ENCODE results near the gene MCUB. TPM values are rescaled to one million over a fixed set of nuclear protein-coding genes. Genes with fewer than 3 reads are reported as not detected.
A peak's percentile ranks its signal among the peaks of the same experiment; 100 is the strongest.

The MCUB gene
- total and polyA plus RNA-seq, 8 donors = 0.88 to 6.5 (median 2.9) TPM

DNA sequence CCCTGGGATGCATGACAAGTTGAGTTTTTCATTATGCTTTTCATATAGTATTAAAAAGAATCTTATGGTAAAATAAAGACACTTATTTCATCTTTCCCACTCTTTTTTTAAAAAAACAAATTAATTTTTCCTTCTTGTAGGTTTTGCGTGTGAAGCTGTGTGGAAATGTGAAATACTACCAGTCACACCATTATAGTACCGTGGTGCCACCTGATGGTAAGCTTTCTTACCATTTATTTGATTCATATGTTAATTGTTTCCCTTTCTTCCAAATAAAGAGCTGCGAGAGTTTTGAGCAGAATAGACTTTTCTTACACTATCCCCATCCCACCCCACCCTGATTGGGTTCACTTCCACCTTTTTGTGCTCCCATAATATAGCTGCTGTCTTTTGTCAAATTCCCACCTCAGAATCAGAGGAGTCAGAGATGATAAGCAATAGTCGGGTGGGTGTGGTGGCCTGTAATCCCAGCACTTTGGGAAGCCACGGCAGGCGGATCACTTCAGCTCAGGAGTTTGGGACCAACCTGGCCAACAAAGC, 98.9 kb downstream of the MCUB start:
- Histone ChIP-seq H3K27ac (no peak overlapping the region), H3K36me3 (no peaks in the 10 kb centered on the region), H3K4me3 (no peak overlapping the region), H3K4me1 (no peaks in the 10 kb centered on the region), H3K27me3 (no peaks in the 10 kb centered on the region), H3K9me3 (no peaks in the 10 kb centered on the region)
- no peak for TF ChIP-seq CTCF (IDR thresholded peaks at IDR 0.05)
- DNase-seq (no peak), ATAC-seq (no peak), FAIRE-seq (no peak)
- intact Hi-C loops (cut with DNase I) = no loop called here
- WGBS, 2 donors = 84 to 86% methylated on average over 6 of the region's 6 CpGs

DNA sequence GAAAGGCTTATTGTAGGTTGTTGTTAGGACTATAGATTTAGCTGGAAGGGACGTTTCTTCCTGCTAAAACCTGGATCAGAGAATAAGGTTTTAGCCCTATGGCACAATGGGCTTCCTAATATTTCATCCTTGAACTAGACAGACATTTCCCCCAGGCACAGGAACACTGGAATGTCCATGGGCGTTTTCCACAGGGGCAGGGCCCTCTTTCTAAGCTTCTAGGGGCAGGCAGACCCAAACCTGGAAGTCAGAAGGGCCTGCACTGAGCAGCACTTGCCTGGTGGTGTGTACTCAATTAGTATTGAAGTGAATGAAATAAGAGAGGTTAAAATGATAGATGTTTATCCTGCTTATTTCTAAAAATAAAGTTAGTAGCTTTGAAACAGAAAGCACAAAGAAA, 102.1 kb downstream of the MCUB start:
- no peak overlapping the region for H3K27ac ChIP-seq
- intact Hi-C loops (cut with DNase I) = no loop called here
- FAIRE-seq (no peak), ATAC-seq (no peak), DNase-seq (no peak)
- WGBS, 2 donors = 47 to 62% methylated on average over 2 of the region's 2 CpGs
- no peaks in the 10 kb centered on the region for H3K27me3 ChIP-seq
- TF ChIP-seq CTCF (IDR thresholded peaks at IDR 0.05) = no peak
- no peaks in the 10 kb centered on the region for H3K4me1 ChIP-seq
- H3K9me3 ChIP-seq = no peaks in the 10 kb centered on the region
- no peaks in the 10 kb centered on the region for H3K36me3 ChIP-seq
- H3K4me3 ChIP-seq = no peak overlapping the region

- Histone ChIP-seq H3K4me3 (no peak overlapping the region), H3K4me1 (no peaks in the 10 kb centered on the region), H3K27ac (no peak overlapping the region), H3K36me3 (no peaks in the 10 kb centered on the region), H3K27me3 (no peaks in the 10 kb centered on the region), H3K9me3 (no peaks in the 10 kb centered on the region)
- no peak for FAIRE-seq
- 76 to 77% methylated on average over 3 of the region's 3 CpGs for whole genome bisulfite sequencing, 2 donors
- intact Hi-C loops (cut with DNase I) = no loop called here
- DNase-seq = no peak
- TF ChIP-seq CTCF (IDR thresholded peaks at IDR 0.05) = no peak
- ATAC-seq = no peak
Measured at GRCh38 chr4:109662771-109663170, 102.7 kb downstream of the MCUB start.

DNA sequence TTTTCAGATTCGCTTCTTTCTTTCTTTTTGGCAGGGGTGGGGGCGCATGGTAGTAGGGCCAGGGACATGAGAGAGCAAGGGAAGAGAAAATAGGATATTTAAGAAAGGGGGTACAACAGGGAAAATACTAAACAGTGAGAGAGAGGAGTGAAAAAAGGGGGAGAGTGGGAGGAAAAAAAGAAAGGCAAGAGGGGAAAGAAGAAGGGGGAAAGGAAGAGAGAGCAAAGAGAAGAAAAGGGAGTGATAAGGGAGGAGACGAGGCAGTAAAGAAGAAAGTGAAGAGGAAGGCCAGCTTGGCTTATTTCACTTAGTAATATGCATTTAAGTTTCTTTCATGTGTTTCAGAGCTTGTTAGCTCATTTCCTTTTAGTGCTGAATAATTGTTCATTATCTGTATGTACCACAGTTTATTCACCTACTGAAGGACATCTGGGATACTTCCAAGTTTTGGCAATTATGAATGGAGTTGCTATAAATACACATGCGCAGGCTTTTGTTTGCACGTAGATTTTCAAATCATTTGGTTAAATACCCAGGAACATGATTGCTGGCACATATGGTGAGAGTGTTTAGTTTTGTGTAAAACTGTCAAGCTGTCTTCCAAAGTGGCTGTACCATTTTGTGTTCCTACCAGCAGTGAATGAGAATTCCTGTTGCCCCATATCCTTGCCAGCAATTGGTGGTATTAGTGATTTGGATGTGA, 105.9 kb downstream of the MCUB start:
- no peaks in the 10 kb centered on the region for H3K27me3 ChIP-seq
- no peak for DNase-seq
- H3K4me1 ChIP-seq = no peaks in the 10 kb centered on the region
- TF ChIP-seq CTCF (IDR thresholded peaks at IDR 0.05) = no peak
- FAIRE-seq = no peak
- H3K36me3 ChIP-seq = no peaks in the 10 kb centered on the region
- no peaks in the 10 kb centered on the region for H3K9me3 ChIP-seq
- H3K27ac ChIP-seq = no peak overlapping the region
- 58 to 61% methylated on average over 5 of the region's 5 CpGs for WGBS, 2 donors
- peak; percentile 64 to 85 (median 76) for ATAC-seq
- H3K4me3 ChIP-seq = no peak overlapping the region
- intact Hi-C loops (cut with DNase I) = no loop called here

DNA sequence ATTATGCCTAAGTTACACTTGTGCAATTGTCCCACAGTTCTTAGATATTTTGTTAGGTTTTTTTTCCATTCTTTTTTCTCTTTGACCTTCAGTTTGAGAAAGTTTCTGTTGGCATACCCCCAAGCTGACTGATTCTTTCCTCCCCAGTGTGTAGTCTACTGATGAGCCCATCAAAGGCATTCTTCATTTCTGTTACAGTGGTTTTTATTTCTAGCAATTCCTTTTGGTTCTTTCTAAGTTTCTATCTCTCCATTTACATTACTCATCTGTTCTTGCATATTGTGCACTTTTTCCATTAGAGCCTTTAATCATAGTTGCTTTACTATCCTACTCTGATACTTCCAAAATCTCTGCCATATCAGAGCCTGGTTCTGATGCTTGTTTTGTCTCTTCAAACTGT, 111.3 kb downstream of the MCUB start:
- intact Hi-C loops (cut with DNase I) = no loop called here
- no peaks in the 10 kb centered on the region for H3K36me3 ChIP-seq
- TF ChIP-seq CTCF (IDR thresholded peaks at IDR 0.05) = no peak
- no peaks in the 10 kb centered on the region for H3K9me3 ChIP-seq
- ATAC-seq (no peak), DNase-seq (no peak), FAIRE-seq (no peak)
- no peak overlapping the region for H3K4me3 ChIP-seq
- no peak overlapping the region for H3K27ac ChIP-seq
- no peaks in the 10 kb centered on the region for H3K4me1 ChIP-seq
- no peaks in the 10 kb centered on the region for H3K27me3 ChIP-seq
